GM21717 (cell line): ENCODE results near the gene GABRG2.

Experiments
- ATAC-seq: cut with Tn5 transposase; IDR thresholded peaks from one replicate; pipeline ENCODE4 v1.9.1; 2021; ENCODE audit warnings: mild to moderate bottlenecking, moderate library complexity; ENCODE audit not compliant: unreplicated experiment

The GABRG2 gene

DNA sequence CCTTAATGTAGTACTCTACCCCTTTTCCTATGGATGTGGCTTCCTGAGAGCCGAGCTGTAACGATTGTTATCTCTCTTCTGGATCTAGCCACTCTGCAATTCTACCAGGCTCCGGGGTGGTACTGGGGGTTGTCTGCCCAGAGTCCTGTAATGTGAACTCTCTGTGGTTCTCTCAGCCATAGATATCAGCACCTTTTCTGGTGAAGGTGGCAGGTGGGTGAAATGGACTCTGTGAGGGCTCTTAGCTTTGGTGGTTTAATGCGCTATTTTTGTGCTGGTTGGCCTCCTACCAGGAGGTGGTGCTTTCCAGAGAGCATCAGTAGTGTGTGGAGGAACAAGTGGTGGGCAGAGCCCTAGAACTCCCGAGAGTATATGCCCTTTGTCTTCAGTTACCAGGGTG is 122.1 kb downstream of the GABRG2 start:
- no peak for ATAC-seq

DNA sequence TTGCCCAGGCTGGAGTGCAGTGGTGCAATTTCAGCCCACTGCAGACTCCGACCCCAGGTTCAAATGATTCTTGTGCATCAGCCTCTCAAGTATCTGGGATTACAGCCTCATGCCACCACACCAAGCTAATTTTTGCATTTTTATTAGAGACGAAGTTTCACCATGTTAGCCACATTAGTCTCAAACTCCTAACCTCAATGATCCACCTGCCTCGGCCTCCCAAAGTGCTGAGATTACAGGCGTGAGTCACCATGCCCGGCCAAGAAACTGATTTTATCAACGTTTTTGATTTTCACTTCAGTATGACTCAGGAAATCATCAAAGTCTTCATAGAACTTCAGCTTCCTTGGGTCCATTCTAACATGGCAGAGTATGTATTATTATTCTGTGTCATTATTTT is 125.4 kb downstream of the GABRG2 start:
- ATAC-seq, result no peak

DNA sequence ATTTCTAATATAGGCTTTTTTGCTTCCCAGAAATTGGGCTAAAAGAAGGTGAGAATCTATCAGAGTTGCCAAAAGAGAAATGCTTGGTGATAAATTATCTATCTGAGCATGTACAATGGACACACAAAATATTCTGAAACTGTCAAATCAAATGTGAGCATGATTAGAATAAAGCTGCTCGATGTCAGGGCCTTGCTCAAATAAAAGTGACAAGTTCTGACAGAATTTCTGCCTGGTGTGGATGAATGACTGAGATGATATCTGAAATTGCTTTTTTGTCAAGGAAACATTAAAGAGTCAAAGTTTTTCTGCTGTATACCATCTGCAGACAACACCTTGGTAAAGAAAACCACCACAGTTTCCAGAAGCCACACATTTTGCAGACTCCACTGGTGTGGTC is 128.8 kb downstream of the GABRG2 start:
- no peak for ATAC-seq

DNA sequence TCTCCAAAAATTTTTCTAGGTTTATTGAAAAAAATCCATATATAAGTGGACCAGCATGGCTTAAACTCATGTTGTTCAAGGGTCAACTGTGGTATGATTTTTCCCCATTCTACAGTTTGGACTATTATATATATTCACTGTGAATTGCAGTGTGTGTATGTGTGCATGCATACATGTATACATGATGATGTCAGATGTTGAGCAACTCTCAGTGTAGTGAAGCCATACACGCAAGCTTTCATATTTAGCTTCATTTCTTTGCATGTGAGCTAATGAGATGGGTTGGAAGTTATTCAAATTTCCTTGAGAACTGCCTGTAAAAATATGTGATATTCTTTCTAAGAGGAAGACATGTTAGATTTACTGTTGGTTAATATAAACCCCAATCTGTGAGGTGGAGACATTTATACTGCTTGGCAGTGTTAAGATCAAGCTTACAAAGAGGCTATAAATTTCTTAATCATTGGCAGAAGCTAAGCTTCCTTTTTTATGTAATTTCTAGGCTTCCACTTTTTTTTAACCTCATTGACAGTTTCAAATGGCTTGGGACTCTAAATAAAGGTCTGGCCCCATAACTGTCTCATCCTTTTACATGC is 134.8 kb downstream of the GABRG2 start:
- no peak for ATAC-seq
